Hematopoietic multipotent progenitor cell treated with erythropoietin and hydrocortisone succinate and interleukin-3 and kit ligand, for 17 days (in vitro differentiated cells): ENCODE data around the gene EVPL.
A peak's percentile ranks its signal among the peaks of the same experiment; 100 is the strongest.
"Not testable (repeated sequence)": the region's sequence is repeated elsewhere in the genome, so short reads cannot be mapped to it uniquely, and the experiment has no call there.

Experiments
- DNase-seq: peaks from one replicate; pipeline ENCODE4 v3.0.0-alpha.2; 2015; ENCODE audit warnings: low spot score

EVPL gene

DNA sequence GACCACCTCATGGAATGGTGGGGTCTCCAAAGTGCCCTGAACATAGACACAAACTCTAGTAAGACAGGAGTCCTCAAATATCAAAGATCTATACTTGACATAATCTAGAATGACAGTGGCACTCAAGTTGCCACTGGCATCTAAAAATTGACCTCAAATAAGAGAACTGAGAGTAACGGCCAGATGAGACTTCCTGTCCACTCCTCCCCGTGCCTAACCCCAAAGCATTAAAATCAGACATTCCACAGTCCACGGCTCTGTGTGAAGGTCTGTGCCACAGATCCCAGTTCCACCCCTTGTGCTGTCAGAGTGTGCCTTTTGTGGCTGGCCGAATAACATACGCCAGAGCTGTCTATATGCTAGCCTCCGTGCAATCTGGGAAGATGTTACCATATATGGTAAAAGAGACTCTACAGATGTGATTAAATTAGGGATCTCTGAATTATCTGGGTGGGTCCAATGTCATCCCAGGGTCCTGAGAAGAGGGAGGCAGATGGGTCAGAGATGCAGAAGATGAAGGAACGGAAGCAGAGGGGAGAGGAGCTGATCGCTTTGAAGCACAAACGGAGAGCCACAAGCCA, 21.0 kb upstream of the EVPL start:
- DNase-seq: no peak

DNA sequence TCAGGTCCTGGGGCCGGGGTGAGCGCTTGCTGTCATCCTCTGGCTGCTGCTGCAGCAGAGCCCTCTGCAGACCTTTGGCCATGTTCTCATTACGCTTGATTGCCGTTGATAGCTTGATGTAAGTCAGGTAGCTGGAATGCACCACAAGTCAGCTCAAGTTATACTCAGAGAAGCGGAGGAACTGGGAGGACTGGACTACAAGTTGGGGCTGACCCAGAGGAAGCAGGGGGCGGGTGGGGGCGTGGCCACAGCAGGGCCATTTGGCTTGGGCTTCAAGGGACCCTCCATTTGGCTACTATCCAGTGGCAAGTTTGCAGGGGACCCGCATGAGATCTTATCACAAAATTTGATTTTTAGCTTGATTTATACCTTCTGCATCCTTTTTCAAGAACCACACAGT, 19.0 kb upstream of the EVPL start:
- no peak for DNase-seq

DNA sequence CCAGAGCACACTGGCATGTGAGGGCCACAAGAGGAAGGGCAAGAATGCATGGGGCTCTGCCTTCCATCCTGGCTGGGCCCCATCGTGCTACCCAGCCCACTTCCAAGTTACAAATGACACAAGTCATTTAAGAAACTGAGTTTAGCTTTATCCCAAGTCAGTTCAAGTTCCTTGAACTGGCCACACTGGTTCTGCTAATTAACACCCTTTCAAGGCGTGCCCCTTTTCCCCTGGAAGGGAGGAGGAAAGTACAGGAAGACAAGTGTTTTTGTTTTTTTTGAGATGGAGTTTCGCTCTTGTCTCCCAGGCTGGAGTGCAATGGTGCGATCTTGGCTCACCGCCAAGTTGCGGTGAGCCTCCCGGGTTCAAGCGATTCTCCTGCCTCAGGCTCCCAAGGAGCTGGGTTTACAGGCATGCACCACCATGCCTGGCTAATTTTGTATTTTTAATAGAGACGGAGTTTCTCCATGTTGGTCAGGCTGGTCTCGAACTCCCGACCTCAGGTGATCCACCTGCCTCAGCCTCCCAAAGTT, 17.4 kb upstream of the EVPL start:
- DNase-seq: not testable (repeated sequence)

DNA sequence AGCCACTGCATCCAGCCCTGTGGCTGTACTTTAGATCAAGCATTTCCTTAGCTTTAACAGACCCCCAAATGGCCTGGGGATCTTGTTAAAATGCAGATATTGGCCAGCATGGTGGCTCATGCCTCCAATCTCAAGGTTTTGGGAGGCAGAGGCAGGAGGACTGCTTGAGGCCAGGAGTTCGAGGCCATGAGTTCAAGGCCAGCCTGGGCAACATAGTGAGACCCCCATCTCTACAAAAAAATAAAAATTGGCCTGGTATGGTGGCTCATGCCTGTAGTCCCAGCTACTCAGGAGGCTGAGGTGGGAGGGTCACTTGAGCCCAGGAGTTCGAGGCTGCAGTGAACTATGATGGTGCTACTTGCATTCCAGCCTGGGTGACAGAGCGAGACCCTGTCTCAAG, 15.8 kb upstream of the EVPL start:
- DNase-seq: not testable (repeated sequence)

DNA sequence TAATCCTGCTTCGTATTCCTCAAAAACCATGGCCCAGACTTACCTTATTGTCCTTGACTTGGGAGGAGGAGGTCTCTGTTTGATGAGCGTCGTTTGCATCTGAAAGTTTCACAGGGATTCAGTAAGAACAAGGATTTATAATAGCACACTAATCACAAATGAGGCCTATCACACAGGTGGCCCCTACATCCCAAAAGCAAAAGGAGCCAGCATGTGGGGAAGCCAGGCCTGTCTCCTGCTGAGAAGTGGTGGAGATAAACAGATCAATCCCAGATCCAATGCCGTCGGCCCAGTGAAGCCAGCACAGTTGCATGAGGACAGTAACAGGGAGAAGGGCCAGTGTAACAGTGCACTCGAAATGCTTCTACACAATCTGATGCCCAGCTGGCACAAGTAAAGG, 13.3 kb upstream of the EVPL start:
- no peak for DNase-seq

DNA sequence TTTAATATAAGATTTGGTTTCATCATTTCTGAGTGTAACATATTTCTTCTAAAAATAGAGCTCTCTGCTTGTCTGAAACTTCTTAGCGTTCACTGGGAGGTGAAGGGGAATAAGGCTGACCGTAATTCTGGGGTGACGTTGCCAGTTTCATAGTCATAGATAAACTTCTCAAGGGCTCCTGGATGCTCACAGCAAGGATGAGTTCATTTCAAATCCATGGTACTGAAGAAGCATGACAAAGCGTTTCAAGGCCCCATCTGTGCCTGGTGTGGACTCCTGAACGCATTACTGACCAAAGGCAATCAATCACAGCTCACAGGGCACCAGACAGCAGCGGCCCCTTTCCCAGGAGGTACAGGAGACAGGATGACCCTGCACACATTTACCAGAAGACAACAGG, 12.0 kb upstream of the EVPL start:
- no peak for DNase-seq

DNA sequence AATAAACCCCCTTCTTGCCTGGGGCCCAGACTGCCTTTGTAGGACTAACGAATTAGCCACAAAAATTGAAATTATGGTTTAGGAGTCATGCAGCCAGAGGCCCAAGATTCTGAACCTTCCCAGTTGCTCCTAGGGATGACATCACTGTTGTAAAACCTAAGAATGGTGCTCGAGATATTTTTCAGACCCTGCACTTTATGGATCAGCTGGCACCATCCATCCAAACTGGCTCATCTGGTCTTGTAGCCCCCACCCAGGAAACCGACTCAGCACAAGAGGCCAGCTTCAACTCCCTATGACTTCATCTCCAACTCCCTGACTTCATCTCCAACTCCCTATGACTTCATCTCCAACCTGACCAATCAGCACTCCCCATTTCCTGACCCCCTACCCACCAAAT, 10.9 kb upstream of the EVPL start:
- DNase-seq: no peak

DNA sequence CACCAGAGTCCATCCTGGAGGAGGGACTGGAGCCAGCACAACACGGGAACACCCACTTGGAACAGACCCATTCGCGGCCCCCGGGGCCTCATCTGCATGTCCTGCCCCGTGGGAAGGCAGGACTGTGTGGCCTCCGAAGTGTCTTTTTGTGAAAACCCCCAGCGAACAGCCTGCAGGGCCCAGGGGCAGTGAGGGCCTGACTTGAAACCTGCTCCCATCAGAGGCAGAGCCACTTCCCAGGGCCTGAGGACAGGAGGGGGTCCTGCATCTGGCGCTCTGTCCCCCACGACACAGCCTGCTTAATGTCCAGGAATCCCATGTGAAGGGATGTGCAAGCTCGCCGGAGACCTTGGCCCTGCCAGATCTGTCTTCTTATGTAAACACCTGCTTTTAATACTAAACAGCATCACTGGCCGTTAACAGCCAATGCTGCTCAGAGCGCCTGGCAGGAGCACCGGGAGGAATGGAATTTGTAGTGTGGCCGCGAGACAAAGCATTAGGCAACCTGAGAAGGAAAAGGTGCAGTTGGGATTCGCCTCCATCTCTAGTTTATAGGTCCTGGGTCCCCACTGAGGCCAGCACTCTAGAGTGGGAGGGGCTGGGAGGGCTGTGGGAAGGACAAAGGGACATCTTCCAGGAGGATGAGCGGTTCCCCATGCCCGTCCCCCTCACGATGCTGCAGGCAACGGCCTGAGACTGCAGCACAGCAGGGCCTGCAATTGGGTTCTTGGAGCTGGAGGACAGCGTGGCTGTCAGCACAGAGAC, 9.6 kb upstream of the EVPL start:
- DNase-seq: no peak

DNA sequence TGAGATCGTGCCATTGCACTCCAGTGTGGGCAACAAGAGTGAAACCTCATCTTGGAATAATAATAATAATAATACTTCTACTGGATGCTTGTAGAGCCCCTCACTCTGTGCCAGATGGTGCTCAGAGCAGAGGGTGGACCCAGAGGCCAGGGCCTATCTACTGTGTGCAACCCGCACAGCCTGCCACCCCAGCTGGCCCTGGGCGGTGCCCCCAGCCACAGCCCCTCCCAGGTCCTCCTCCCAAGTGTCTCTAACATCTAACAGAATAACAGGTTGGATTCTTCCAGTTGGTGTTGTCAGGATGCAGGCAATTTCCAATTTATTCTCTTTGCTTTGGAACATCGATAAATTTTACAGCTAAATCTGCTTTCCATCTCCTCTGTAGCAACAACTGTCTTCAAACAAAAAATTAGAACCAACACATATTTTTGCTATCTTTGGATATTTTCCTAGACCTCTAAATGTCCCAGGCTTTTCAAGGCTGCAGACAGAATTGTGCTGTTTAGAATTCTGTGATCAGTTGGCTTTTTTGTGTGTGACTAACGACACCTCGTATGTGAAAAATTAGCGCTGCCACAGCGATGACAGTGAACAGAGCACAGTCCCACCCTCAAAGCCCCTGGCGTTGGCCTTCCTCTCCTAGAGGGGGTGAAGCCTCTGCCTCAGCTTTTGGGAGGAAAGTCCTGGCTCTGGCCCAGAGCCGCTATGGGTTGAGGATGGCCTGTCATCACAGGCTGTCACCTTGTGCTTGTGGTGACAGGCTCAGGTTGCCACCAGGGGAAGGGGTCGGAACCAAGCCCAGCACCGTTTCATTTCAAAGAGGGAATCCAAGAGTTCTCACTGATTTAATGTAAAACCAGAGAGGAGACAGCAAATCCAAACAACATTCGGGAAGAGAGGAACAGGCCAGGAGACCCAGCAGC, 7.6 kb upstream of the EVPL start:
- DNase-seq: peak; percentile 83

DNA sequence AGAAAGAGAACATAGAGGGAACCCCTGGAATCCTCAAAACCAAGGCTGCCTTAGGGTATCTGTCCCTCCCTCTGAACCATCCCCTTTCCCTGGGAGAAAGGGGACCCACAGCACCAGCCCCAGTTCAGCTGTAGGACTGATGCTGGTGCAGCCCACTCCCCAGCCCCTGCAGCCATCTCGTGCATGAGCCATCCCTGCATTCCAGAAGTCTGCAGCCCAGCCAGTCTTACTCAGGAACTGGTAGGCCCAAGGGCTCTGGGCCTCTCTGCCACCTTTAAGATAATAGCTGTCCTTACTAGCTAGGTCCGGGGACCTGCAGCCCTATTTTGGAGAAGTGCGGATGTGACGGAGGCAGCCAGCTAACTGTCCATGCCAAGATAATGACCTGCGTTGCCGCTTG, 6.0 kb upstream of the EVPL start:
- DNase-seq: no peak

DNA sequence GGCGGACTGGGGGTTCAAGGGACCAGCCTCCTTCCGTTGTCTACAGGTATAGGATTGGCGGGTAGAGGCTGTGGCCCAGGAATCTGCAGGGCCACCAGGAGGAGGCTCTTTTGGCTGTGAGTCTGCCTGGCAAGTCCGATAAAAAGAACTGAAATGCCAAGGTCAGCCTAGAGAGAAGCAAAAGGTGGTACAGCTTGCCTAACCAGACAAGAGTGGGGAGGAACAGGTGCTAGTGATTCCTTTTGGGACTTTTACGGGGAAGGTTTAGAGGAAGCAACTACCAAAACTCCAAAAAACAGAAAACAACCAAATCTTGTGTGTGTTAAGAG, 5.6 kb upstream of the EVPL start:
- no peak for DNase-seq

DNA sequence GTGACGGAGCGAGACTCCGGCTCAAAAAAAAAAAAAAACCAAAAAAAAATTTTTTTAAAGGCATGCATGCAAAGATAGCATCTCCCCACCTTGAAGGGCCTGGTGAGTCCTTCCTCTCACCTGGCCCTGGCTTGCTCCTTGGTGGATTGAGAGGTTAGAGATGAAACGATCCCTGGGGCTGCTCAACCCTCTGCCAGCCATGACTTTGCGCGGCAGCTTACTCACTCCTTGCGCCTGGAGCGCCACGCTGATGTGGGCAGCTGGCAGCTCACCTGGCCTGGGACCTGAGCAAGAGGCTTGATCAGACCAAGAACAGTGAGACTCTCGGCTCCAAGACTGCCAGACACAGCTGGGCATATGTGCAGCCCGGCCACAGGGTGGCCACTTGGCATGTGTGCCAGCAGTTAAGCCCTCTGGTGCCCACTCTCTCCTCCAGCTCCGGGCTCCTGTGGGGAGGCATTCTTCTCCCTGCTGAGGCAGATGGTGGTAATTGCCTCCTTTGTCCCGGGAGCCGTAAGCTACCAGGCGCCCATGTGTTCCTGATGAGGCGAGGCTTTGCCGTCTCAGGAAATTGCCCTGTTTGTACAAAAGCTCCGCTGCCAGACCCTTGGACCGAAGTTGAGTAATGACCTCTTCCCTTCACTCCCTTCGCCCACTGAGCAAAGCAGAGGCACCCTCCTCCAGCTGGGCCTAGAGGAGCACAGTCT, 5.1 kb upstream of the EVPL start:
- DNase-seq: no peak

DNA sequence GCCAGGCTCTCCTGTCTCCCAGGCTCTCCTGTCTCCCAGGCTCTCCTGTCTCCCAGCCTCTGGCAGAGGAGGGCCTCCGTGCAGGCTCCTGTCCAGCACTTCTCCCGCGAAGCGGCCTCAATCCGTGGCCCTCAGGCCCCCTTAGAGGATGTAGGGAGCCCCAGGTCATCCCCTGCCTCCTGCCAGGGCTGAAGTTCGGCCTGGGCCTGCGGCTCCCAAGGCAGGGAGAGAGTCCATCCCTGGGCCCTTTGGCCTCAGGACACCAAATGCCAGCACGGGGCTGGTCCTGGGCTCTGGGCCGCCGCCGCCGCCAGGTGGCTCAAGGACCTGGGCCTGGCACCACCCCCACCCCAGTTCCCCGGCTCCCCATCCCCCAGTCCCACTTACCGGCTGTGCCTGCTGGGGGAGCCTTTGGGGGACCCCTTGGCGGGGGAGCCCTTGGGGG, 370 bp downstream of the EVPL start:
- no peak for DNase-seq

DNA sequence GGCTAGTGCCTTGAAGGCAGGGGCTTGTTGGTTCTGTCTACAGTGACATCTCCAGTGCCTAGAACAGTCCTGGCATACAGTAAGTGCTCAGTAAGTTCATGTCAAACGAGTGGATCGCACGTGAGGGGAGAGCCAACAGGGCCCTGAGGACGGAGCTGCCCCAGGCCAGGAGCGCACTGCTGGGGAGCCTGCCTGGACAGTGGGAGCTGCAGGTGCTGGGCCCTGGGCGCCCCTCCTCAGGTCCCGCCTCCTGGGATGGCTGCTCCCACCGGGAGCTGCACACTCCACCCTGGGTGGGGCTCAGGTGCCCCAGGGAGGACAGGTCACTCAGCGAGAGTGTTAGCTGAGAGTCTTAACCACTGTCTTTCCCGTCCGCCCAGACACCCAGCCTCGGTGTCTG, 1.8 kb downstream of the EVPL start:
- DNase-seq: no peak

DNA sequence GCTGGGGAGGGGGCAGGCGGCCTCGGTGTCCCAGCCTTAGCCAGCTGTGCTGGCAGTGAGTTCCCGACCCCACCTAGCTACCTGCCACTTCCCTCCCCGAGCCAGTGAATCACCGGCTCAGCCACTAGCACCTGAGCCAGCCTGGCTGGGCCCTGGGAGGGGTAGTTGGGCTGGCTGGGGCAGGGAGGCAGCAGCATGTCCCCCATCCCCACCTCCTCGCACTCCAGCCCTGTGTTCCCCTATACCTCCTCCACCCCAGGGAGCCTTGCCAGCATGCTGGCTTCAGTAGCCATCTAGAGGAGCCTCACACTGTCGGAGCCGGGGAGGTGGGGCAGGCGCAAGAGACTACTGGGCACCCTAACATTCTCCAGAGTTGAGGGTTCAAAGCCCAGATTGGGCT, 2.8 kb downstream of the EVPL start:
- no peak for DNase-seq

DNA sequence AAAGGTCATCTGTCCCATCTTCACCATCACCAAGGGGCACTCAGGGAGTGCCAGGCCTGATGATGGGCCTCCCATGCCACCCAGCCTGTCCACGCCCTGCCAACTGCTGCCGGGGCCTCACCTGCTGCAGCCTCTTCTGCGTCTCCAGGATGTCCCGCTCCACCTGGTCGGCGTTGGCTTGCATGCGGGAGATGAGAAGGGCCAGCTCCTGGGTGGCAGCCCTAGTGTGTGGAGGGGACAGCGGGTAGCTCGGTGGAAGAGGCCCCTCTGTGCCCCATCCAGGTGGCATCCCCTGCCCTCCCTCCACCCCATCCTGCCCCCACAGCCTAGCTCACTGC, 3.2 kb downstream of the EVPL start:
- no peak for DNase-seq

DNA sequence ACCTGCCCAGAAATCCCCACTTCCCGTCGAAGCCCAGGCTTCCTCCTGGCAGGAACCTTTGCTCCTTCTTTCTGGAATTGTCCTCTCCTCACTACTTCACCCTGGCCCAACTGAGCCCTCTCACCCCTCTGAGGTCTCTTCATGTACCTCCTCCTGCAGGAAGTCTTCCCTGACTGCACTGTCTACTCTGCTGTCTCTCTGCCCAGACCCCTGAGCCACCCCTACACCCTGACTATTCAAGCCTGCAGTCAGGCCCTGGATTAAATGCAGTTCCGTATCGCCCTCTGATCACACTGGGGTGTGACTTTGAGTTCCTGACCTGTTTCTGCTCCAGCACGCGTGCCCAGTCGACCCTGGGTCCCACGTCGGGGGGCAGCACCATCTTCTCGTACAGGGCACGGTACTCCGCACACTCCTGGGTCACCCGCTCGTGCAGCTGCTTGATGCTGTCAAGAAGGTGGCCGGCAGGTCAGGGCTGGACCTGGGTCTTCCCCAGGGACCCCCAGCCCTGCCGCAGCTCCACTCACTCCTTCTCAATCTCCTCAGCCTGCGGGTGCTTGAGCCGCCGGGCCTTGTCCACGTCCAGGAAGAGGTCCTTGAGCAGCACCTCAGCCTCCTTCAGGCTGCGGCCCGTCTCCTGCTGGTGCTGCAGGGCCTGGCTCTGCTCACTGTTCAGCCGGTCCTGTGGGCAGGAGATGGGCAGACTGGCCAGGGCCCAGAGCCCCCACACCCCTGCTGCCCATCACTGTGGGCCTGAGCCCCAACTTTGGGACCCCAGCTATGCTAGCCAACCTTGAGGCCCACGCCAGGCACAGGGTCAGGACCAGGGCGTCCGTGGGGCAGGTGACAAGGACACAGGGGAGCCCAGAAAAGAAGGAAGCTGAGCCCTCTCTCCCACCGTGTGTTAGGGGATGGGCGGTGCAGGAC, 3.9 kb downstream of the EVPL start:
- no peak for DNase-seq

DNA sequence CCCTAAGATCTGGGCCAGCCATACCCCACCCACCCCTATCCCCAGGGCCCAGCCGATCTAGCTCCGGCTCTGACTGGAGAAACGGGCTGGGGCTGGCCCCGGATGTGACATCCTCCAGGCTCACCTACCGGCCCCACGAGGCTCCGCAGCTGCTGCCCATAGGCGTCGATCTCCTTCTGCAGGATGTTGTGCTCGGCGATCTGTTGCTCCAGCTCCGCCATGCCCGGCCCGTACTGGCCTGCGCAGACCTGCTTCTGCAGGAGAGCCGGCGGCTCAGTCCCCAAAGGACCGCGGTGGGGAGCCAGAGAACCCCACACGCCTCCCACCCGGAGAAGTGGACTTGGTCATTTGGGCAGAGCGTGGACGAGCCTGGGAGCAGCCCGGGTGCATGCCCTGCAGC, 4.8 kb downstream of the EVPL start:
- no peak for DNase-seq

DNA sequence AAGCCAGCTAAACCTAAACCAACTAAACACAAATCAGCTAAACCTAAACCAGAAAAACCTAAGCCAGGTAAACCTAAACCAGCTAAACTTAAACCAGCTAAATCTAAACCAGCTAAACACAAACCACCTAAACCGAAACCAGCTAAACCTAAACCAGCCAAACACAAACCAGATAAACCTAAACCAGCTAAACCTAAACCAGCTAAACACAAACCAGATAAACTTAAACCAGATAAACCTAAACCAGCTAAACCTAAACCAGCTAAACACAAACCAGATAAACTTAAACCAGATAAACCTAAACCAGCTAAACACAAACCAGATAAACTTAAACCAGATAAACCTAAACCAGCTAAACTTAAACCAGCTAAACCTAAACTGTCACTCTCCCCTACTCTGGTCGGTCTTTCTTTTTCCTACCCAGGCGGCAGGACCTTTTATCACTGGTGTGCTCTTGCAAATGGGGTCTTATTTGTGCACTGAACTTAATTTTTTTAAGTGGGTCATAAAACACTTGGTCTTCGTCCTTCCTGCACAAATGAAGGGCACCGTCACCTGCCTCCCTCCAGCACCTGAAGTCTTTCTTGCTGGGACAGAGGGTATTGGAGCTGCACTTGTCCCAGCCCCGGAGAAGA, 7.2 kb downstream of the EVPL start:
- no peak for DNase-seq

DNA sequence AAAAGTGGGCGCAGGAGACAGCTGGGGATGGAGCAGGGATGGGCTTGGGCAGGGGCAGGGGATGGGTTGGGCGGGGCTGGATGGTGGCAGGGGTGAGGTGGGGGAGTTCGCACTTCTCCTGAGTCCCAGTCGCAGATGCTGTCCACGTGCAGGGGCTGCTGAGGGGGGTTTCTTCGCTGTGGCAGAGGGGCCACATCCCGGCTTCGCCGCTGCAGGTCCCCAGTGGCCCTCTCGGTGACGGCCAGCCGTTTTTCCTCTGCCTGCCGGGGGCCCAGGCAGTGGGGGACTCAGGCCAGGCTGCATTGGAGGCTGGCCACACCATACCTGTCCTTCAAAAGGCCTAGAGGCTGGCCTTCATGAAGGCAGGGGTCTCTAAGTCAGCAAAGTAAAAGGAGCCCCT, 8.3 kb downstream of the EVPL start:
- no peak for DNase-seq

DNA sequence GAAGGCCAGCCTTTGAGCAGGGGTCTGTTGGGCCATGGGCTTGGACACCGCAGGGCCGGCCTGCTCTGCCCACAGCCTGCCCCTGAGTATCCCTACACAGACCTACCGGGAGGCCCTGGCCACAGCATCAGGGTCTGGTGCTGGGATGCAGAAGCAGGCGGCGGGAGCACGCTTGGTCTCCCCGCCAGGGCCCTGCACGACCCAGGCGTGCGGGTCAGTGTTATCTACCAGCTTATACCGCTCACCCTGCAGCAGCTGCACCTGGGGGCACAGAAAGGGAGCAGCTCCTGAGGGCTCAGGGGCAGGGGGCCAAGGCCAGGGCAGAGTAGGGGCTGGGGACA, 8.8 kb downstream of the EVPL start:
- no peak for DNase-seq
